Kidney epithelial cell (primary cell): ENCODE results near the gene BMP10. TPM values are rescaled to one million over a fixed set of nuclear protein-coding genes. Genes with fewer than 3 reads are reported as not detected.

Experiments
- DNase-seq: peaks from one replicate; pipeline ENCODE4 v3.0.0-alpha.2; 2010; ENCODE audit warnings: low read depth
- H3K27me3 ChIP-seq: 2 replicates; pipeline ENCODE4 v1.6.0; 2011; ENCODE audit warnings: low read length; ENCODE audit not compliant: control insufficient read depth, insufficient read depth
- H3K36me3 ChIP-seq: 2 replicates; pipeline ENCODE4 v1.5.1; 2011; ENCODE audit warnings: low read length; ENCODE audit not compliant: control insufficient read depth, insufficient read depth
- H3K4me3 ChIP-seq: 2 replicates; pipeline ENCODE4 v1.5.1; 2011; ENCODE audit warnings: low read depth, mild to moderate bottlenecking, control low read depth, low read length
- CTCF ChIP-seq: IDR thresholded peaks from 2 replicates; pipeline ENCODE4 v1.5.1; 2011; ENCODE audit warnings: mild to moderate bottlenecking, moderate library complexity, low read length, control low read depth, inconsistent platforms; ENCODE audit not compliant: insufficient read depth, poor library complexity, severe bottlenecking
- total RNA-seq: library from RNA; depleted of rRNA; stranded (reverse); fragments of >200 nt; gene quantifications from 2 replicates; pipeline ENCODE4 v1.2.3, GENCODE V29; 2015

The BMP10 gene
- total RNA-seq, 1 donor from 2014 or later: not detected

DNA sequence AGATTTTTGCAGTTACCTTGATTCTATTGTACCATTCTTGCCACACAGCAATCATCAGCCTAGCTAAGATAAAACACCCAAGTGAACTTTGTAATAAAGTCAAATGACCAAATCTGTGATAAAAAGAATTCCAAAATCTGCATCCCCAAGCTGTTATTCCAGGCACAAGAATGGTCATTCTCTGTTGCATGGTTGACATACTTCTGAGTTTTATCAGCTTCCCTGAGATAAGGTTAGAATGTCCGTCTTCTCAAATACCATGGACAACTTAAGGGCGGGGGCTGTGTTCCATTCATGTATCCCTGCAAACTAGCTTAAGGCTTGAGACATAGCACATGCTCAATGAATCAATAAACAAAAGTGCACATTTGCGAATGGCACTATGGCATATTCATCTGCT, 8.1 kb upstream of the BMP10 start:
- no peak for DNase-seq
- no peaks in the 10 kb centered on the region for H3K27me3 ChIP-seq
- no peak for TF ChIP-seq CTCF

DNA sequence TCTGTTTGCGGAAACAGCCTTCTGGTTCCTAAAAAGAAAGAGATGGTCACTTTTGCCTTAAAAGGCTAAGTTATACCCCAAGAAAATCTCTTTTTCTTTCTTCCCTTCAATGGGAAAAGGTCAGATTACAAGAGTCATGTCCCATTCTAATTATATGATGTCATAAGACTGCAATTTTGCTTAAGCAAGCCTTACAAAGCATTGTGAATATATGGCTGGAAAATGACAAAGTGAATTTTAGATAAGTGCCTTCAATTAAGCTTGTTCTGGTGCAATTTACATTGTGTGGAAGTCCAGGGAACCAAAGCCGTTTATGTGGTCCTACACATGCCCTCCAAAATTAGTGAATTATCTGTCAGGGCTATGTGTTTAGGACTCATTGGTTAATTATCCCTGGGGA, 7.6 kb upstream of the BMP10 start:
- DNase-seq: no peak
- Histone ChIP-seq H3K36me3 (no peaks in the 10 kb centered on the region), H3K4me3 (no peak overlapping the region), H3K27me3 (no peaks in the 10 kb centered on the region)
- no peak for TF ChIP-seq CTCF

More for the DNA sequence above, 8.1 kb upstream of the BMP10 start:
- no peaks in the 10 kb centered on the region for H3K36me3 ChIP-seq
- no peak overlapping the region for H3K4me3 ChIP-seq

- no peak for DNase-seq
- Histone ChIP-seq H3K36me3 (no peaks in the 10 kb centered on the region), H3K27me3 (no peaks in the 10 kb centered on the region), H3K4me3 (no peak overlapping the region)
- TF ChIP-seq CTCF: no peak
Measured at GRCh38 chr2:68878071-68878711, 7.0 kb upstream of the BMP10 start.

DNA sequence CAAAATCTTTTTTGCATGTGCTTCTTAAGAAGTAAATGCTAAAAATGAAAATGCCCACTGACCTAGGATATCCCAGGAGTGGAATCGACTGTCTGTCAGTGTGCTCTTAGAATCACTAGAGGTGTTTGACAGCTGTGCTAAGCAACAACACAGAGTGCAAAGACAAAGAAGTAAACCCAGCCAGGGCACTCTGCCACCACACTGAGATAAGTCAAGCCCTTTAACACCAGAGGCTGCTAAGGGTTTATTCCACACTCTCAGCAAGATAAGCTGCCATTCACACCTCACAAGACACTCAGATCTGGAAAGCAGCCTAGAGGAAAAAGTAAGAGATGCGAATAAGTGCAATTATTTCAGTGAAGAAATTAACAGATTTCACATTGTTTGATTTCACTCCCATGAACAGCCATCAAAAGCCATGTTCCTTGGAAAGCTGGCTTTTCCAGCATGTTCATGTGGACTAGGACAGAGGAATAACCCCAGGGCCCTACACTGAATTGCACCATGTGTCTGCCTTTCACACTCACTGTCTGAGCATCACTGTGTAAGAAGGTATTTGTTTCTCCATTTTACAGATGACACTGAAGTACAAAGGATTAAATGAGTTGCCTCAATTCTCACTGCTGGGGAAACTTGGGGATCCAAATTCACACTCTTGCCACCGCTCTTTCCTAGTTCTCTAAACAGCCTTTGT, 6.0 kb upstream of the BMP10 start:
- no peak overlapping the region for H3K4me3 ChIP-seq
- no peak for DNase-seq
- no peak for TF ChIP-seq CTCF
- H3K36me3 ChIP-seq: no peaks in the 10 kb centered on the region
- H3K27me3 ChIP-seq: no peaks in the 10 kb centered on the region

GRCh38 chr2:68870215-68870614, 982 bp downstream of the BMP10 start:
- Histone ChIP-seq H3K36me3 (no peaks in the 10 kb centered on the region), H3K27me3 (no peaks in the 10 kb centered on the region), H3K4me3 (no peak overlapping the region)
- no peak for DNase-seq
- no peak for TF ChIP-seq CTCF
